HepG2 (cell line): ENCODE measurements around the gene WDR86. TPM values are rescaled to one million over a fixed set of nuclear protein-coding genes. Genes with fewer than 3 reads are reported as not detected.

Source experiments
- ATAC-seq: fragments of 200-7000 bp; cut with Tn5 transposase; 3 replicates; pipeline ENCODE4 v1.9.1; 2020; ENCODE audit warnings: mild to moderate bottlenecking, moderate library complexity
- BruUV-seq: library from RNA; stranded (reverse); fragments of 400-500 nt; replicated peaks from 2 replicates; lab custom pipeline; 2021; lab: Mats Ljungman, UMichigan
- CTCF ChIA-PET: fragments of 300-600 bp; formaldehyde crosslinking; extraction: SDS; loops from one replicate; lab custom pipeline; 2021; ENCODE audit warnings: low total read pairs, inconsistent platforms, low intra/inter-chr PET ratio; lab: Yijun Ruan, JAX
- POLR2A ChIA-PET: fragments of 350-600 bp; sonication (Branson Sonifier 250); formaldehyde crosslinking; loops from one replicate; lab custom pipeline; 2020; ENCODE audit warnings: antibody characterized with exemption, inconsistent platforms; lab: Yijun Ruan, JAX
- DNase-seq: peaks from one replicate; pipeline ENCODE4 v3.0.0-alpha.2; 2015; ENCODE audit warnings: low spot score
- FAIRE-seq: peaks from 3 replicates; lab custom pipeline; 2011; peaks lifted over from hg19 to GRCh38; lab: Jason Lieb, UNC
- H2AFZ ChIP-seq: one replicate; pipeline ENCODE4 v1.6.1; 2011; ENCODE audit warnings: low read length, inconsistent platforms
- H3K27ac ChIP-seq: fragments of 300-600 bp; 3 replicates; pipeline ENCODE4 v1.8.0; 2011; ENCODE audit warnings: mixed run types, mild to moderate bottlenecking, mixed read lengths, low read length, inconsistent platforms; ENCODE audit not compliant: insufficient read depth; ENCODE audit errors: extremely low read length
- H3K27me3 ChIP-seq, 2 experiments: fragments of 200-600 bp in 1 of 2; 2 replicates in 1 of 2; 3 replicates in 1 of 2; pipeline versions ENCODE4 v1.6.0 to v1.8.0; 2011; ENCODE audit warnings: low read length in 2 of 2, mild to moderate bottlenecking in 2 of 2, moderate library complexity in 2 of 2, inconsistent platforms in 1 of 2; ENCODE audit not compliant: insufficient read depth in 2 of 2, control insufficient read depth in 1 of 2
- H3K36me3 ChIP-seq, 2 experiments: fragments of 200-600 bp in 1 of 2; replicated peaks in 1 of 2; 2 replicates in 1 of 2; 3 replicates in 1 of 2; pipeline versions ENCODE4 v1.5.1 to v1.8.0; 2011; ENCODE audit warnings: low read length in 2 of 2, inconsistent platforms in 1 of 2; ENCODE audit not compliant: insufficient read depth in 2 of 2, control insufficient read depth in 1 of 2
- H3K4me1 ChIP-seq: 2 replicates; pipeline ENCODE4 v1.5.1; 2012; ENCODE audit warnings: low read length, inconsistent platforms; ENCODE audit not compliant: insufficient read depth
- H3K4me2 ChIP-seq: 2 replicates; pipeline ENCODE4 v1.6.0; 2011; ENCODE audit warnings: low read depth, low read length, inconsistent platforms
- H3K4me3 ChIP-seq, 3 experiments: fragments of 200-600 bp in 1 of 3; sonication (generic), shearing (Covaris generic) in 1 of 3; replicated peaks in 1 of 3; 2 replicates each; pipeline ENCODE4 v1.5.1; 2011 to 2016; ENCODE audit warnings: low read length in 3 of 3, inconsistent platforms in 2 of 3, low read depth in 2 of 3, mild to moderate bottlenecking in 2 of 3, control low read depth in 1 of 3, mixed read lengths in 1 of 3; ENCODE audit not compliant: insufficient read depth in 1 of 3
- H3K79me2 ChIP-seq: one replicate; pipeline ENCODE4 v1.6.1; 2011; ENCODE audit warnings: low read length, inconsistent platforms; ENCODE audit not compliant: insufficient read depth
- H3K9ac ChIP-seq: 2 replicates; pipeline ENCODE4 v1.6.0; 2011; ENCODE audit warnings: mild to moderate bottlenecking, low read depth, low read length, inconsistent platforms; ENCODE audit not compliant: insufficient read depth
- H3K9me3 ChIP-seq: 2 replicates; pipeline ENCODE4 v1.5.1; 2012; ENCODE audit warnings: mild to moderate bottlenecking, low read length
- H4K20me1 ChIP-seq: 2 replicates; pipeline ENCODE4 v1.6.0; 2011; ENCODE audit warnings: inconsistent platforms, mild to moderate bottlenecking, low read length, moderate library complexity; ENCODE audit not compliant: insufficient read depth
- DMTF1 ChIP-seq: sonication (generic); formaldehyde crosslinking; IDR thresholded peaks from 2 replicates; pipeline ENCODE4 v1.4.0; 2020; ENCODE audit warnings: mild to moderate bottlenecking, missing genetic modification reagents
- EEA1 ChIP-seq: sonication (generic); formaldehyde crosslinking; IDR thresholded peaks from 2 replicates; pipeline ENCODE4 v1.5.1; 2020; ENCODE audit warnings: mild to moderate bottlenecking, missing genetic modification reagents, borderline replicate concordance
- FOXK2 ChIP-seq: fragments of 450-650 bp; IDR thresholded peaks from 2 replicates; pipeline ENCODE4 v1.6.1; 2016
- HCFC1 ChIP-seq: fragments of 150-350 bp; IDR thresholded peaks from 2 replicates; pipeline ENCODE4 v1.6.1; 2014; ENCODE audit warnings: low read depth, low read length
- ISX ChIP-seq: sonication (generic); formaldehyde crosslinking; conservative IDR thresholded peaks from 2 replicates; pipeline ENCODE4 v1.5.0; 2020; ENCODE audit warnings: missing genetic modification reagents
- KLF16 ChIP-seq, 2 experiments: sonication (generic) in 1 of 2; formaldehyde crosslinking in 1 of 2; IDR thresholded peaks; 2 replicates each; pipeline versions ENCODE4 v1.6.1 to v1.8.0; 2016 to 2023; ENCODE audit warnings: missing genetic modification reagents in 2 of 2, missing compliant biosample characterization in 1 of 2
- MLXIP ChIP-seq: sonication (generic); formaldehyde crosslinking; IDR thresholded peaks from 2 replicates; pipeline ENCODE4 v1.9.0; 2021; ENCODE audit warnings: missing genetic modification reagents, borderline replicate concordance
- PHF5A ChIP-seq: IDR thresholded peaks from one replicate; pipeline ENCODE4 v1.6.1; 2018; ENCODE audit warnings: low read depth, missing genetic modification reagents; ENCODE audit not compliant: unreplicated experiment
- POLR2G ChIP-seq: fragments of 200-400 bp; formaldehyde crosslinking; IDR thresholded peaks from 2 replicates; pipeline ENCODE4 v1.6.1; 2018; ENCODE audit warnings: mild to moderate bottlenecking, low read depth, low read length, moderate library complexity
- SNAI1 ChIP-seq: sonication (generic); formaldehyde crosslinking; IDR thresholded peaks from 2 replicates; pipeline ENCODE4 v1.5.0; 2020; ENCODE audit warnings: mild to moderate bottlenecking, missing genetic modification reagents, borderline replicate concordance
- ZNF557 ChIP-seq: sonication (generic); formaldehyde crosslinking; IDR thresholded peaks from 2 replicates; pipeline ENCODE4 v1.4.0; 2020; ENCODE audit warnings: missing genetic modification reagents
- ZNF7 ChIP-seq: IDR thresholded peaks from 2 replicates; pipeline ENCODE4 v1.6.1; 2016; ENCODE audit warnings: missing biosample characterization, missing genetic modification reagents
- WGBS: methylation state at CpG from one replicate; pipeline ENCODE4 v1.1.6; 2017; ENCODE audit warnings: low lambda C conversion rate; 5-methylcytosine and 5-hydroxymethylcytosine counted together
- in situ Hi-C: cut with HindIII; loops from 2 replicates; pipeline ENCODE4 v1.10.0; 2017; ENCODE audit warnings: low pct_unique_long_range_greater_than_20kb; ENCODE audit not compliant: extremely low pct_ligation_motif_present
- intact Hi-C: fragments of 100-400 bp; cut with micrococcal nuclease; formaldehyde crosslinking; loops from one replicate; pipeline ENCODE4 v1.10.0; 2022; ENCODE audit not compliant: unreplicated experiment
- polyA plus RNA-seq, 8 experiments: library from polyadenylated mRNA; depleted of rRNA in 3 of 8; stranded (reverse) in 7 of 8; unstranded in 1 of 8; fragments of >200 nt; fragmentation: Illumina TruSeq in 4 of 8; extraction: Trizol in 4 of 8; gene quantifications; 2 replicates each; pipeline versions ENCODE4 v1.2.1 to v1.2.3, GENCODE V29; 2011 to 2016; ENCODE audit warnings: low read depth in 4 of 8, missing spikeins in 1 of 8, mixed read lengths in 1 of 8; ENCODE audit not compliant: insufficient read depth in 1 of 8
- total RNA-seq, 5 experiments: library from RNA; depleted of rRNA; stranded (reverse); fragments of >200 nt; fragmentation: Illumina TruSeq; extraction: Trizol; gene quantifications; 2 replicates each; pipeline ENCODE4 v1.2.3, GENCODE V29; 2016; ENCODE audit warnings: low read depth in 1 of 5

The WDR86 gene
- total and polyA plus RNA-seq, 2 of the 13 experiments (the other 11 are each of a cell fraction or from before 2014, with no cell fraction given): 0.11 to 2.9 TPM

- TF ChIP-seq DMTF1 (CRISPR knock-in tag) (no peak), EEA1 (CRISPR knock-in tag) (no peak), SNAI1 (CRISPR knock-in tag) (no peak)
- TF ChIP-seq, all 625 proteins: peak for 0
These were observed 19.9 kb downstream of the WDR86 start (continued) for GRCh38 chr7:151389768-151390597.

GRCh38 chr7:151389096-151389767 lies 20.6 kb downstream of the WDR86 start:
- ATAC-seq (no peak), DNase-seq (no peak), FAIRE-seq (no peak)
- Histone ChIP-seq H3K9ac (no peak overlapping the region), H3K79me2 (no peaks in the 10 kb centered on the region), H3K36me3 (no peaks in the 10 kb centered on the region), H3K27me3 (peaks cover 23 to 97% of the 10 kb centered on the region in 2 experiments), H3K27ac (no peak overlapping the region), H3K4me1 (no peaks in the 10 kb centered on the region), H3K9me3 (no peaks in the 10 kb centered on the region), H2AFZ (no peak overlapping the region), H3K4me2 (no peak overlapping the region), H4K20me1 (no peaks in the 10 kb centered on the region), H3K4me3 (no peak overlapping the region)
- no TSS peak for BruUV-seq
- POLR2A ChIA-PET: no interaction called here
- WGBS: 54% methylated on average over 20 of the region's 21 CpGs
- CTCF ChIA-PET: no interaction called here
- intact Hi-C loops: no loop called here
- in situ Hi-C loops: no loop called here
- TF ChIP-seq KLF16 (CRISPR knock-in tag; IDR thresholded peaks at IDR 0.05): no peak
- TF ChIP-seq ZNF7 (CRISPR knock-in tag): no peak
- TF ChIP-seq PHF5A (CRISPR knock-in tag): no peak
- TF ChIP-seq POLR2G: no peak
- TF ChIP-seq MLXIP (CRISPR knock-in tag): no peak
- TF ChIP-seq HCFC1: no peak
- no peak for TF ChIP-seq FOXK2
- TF ChIP-seq ZNF557: no peak
- no peak for TF ChIP-seq ISX (CRISPR knock-in tag)
